ENCODE measurements around the gene EPHA3.

GRCh38 chr3:89320186-89320585 is 212.8 kb downstream of the EPHA3 start:
- no peak for TF ChIP-seq CTCF (IDR thresholded peaks at IDR 0.05; ENCODE audit: low read depth, low read length, missing input control)
- TF ChIP-seq REST (IDR thresholded peaks at IDR 0.05): no peak
- no peak for TF ChIP-seq SP1 (IDR thresholded peaks at IDR 0.05)
- no peak for TF ChIP-seq GABPA (IDR thresholded peaks at IDR 0.05 in 1 of 2, conservative IDR thresholded peaks at IDR 0.05 in 1 of 2)
- TF ChIP-seq YY1 (IDR thresholded peaks at IDR 0.05): no peak
- no peak for TF ChIP-seq RXRA (IDR thresholded peaks at IDR 0.05)
- TF ChIP-seq NR2F2 (IDR thresholded peaks at IDR 0.05): no peak
- TF ChIP-seq RAD21 (IDR thresholded peaks at IDR 0.05): no peak
- no peak for TF ChIP-seq EGR1 (IDR thresholded peaks at IDR 0.05; ENCODE audit: low read depth in 2 of 2)
- no peak for TF ChIP-seq HNF4A (conservative IDR thresholded peaks at IDR 0.05)
- no peak for TF ChIP-seq TAF1 (conservative IDR thresholded peaks at IDR 0.05)
- no peak for TF ChIP-seq MAX (IDR thresholded peaks at IDR 0.05)
- TF ChIP-seq ATF3 (IDR thresholded peaks at IDR 0.05): no peak

Data from liver (tissue), 3 donors.